IMR-90 (cell line): ENCODE results near the gene ATP10B. TPM values are rescaled to one million over a fixed set of nuclear protein-coding genes. Genes with fewer than 3 reads are reported as not detected.

Source experiments
- ATAC-seq: fragments of 200-7000 bp; cut with Tn5 transposase; 2 replicates; pipeline ENCODE4 v1.9.1; 2020; ENCODE audit warnings: low read depth, mild to moderate bottlenecking, moderate library complexity
- BruUV-seq: library from RNA; stranded (reverse); fragments of 400-500 nt; replicated peaks from 2 replicates; lab custom pipeline; 2021; lab: Mats Ljungman, UMichigan
- CTCF ChIA-PET: fragments of 300-600 bp; formaldehyde crosslinking; extraction: SDS; loops from one replicate; lab custom pipeline; 2021; ENCODE audit warnings: antibody characterized with exemption; lab: Yijun Ruan, JAX
- POLR2A ChIA-PET: fragments of 300-600 bp; sonication (Branson Sonifier 250); formaldehyde crosslinking; loops from one replicate; lab custom pipeline; 2022; ENCODE audit warnings: antibody characterized with exemption; ENCODE audit not compliant: unreplicated experiment; lab: Charles Lee
- DNase-seq: peaks from one replicate; pipeline ENCODE4 v3.0.0; 2013
- H2AFZ ChIP-seq: replicated peaks from 2 replicates; pipeline ENCODE3; 2013; ENCODE audit warnings: low read length, mild to moderate bottlenecking; ENCODE audit not compliant: poor library complexity
- H2AK5ac ChIP-seq: 2 replicates; pipeline ENCODE4 v1.6.1; 2013; ENCODE audit warnings: low read depth, low read length, inconsistent platforms
- H2AK9ac ChIP-seq: replicated peaks from 2 replicates; pipeline ENCODE3; 2013; ENCODE audit warnings: mild to moderate bottlenecking, low read depth, low read length, moderate library complexity; ENCODE audit not compliant: poor library complexity
- H2BK120ac ChIP-seq: 2 replicates; pipeline ENCODE4 v1.6.1; 2013; ENCODE audit warnings: low read depth, low read length, inconsistent platforms
- H2BK15ac ChIP-seq: 3 replicates; pipeline ENCODE4 v1.6.1; 2013; ENCODE audit warnings: low read depth, low read length, inconsistent platforms
- H2BK20ac ChIP-seq: 2 replicates; pipeline ENCODE4 v1.6.1; 2013; ENCODE audit warnings: low read depth, mild to moderate bottlenecking, inconsistent platforms, low read length, moderate library complexity
- H2BK5ac ChIP-seq: 2 replicates; pipeline ENCODE4 v1.6.1; 2013; ENCODE audit warnings: mild to moderate bottlenecking, low read depth, low read length, inconsistent platforms; ENCODE audit not compliant: poor library complexity, severe bottlenecking
- H3K14ac ChIP-seq: replicated peaks from 2 replicates; pipeline ENCODE4 v1.6.1; 2013; ENCODE audit warnings: low read depth, low read length, inconsistent platforms
- H3K18ac ChIP-seq: 2 replicates; pipeline ENCODE4 v1.6.1; 2013; ENCODE audit warnings: low read depth, low read length, control low read depth
- H3K23ac ChIP-seq: 2 replicates; pipeline ENCODE4 v1.6.1; 2013; ENCODE audit warnings: low read depth, low read length, inconsistent platforms
- H3K27ac ChIP-seq: 2 replicates; pipeline ENCODE4 v1.5.1; 2013; ENCODE audit warnings: mild to moderate bottlenecking, control low read depth, low read length; ENCODE audit not compliant: insufficient read depth
- H3K27me3 ChIP-seq: 2 replicates; pipeline ENCODE4 v1.6.1; 2013; ENCODE audit warnings: low read length; ENCODE audit not compliant: control insufficient read depth, insufficient read depth
- H3K36me3 ChIP-seq: 2 replicates; pipeline ENCODE4 v1.6.1; 2013; ENCODE audit warnings: low read length, mixed read lengths; ENCODE audit not compliant: control insufficient read depth, insufficient read depth
- H3K4ac ChIP-seq: 2 replicates; pipeline ENCODE4 v1.6.1; 2013; ENCODE audit warnings: low read depth, low read length, inconsistent platforms
- H3K4me1 ChIP-seq: 2 replicates; pipeline ENCODE4 v1.6.1; 2013; ENCODE audit warnings: low read length, mixed read lengths; ENCODE audit not compliant: control insufficient read depth, insufficient read depth
- H3K4me2 ChIP-seq: 2 replicates; pipeline ENCODE4 v1.6.1; 2013; ENCODE audit warnings: low read depth, mild to moderate bottlenecking, control low read depth, low read length, moderate library complexity
- H3K4me3 ChIP-seq: 2 replicates; pipeline ENCODE4 v1.5.1; 2013; ENCODE audit warnings: low read depth, mild to moderate bottlenecking, control low read depth, low read length, moderate library complexity; ENCODE audit not compliant: insufficient read depth
- H3K56ac ChIP-seq: 2 replicates; pipeline ENCODE4 v1.6.1; 2013; ENCODE audit warnings: low read length, inconsistent platforms; ENCODE audit not compliant: insufficient read depth; ENCODE audit errors: extremely low read depth
- H3K79me1 ChIP-seq, 2 experiments: 2 replicates each; pipeline ENCODE4 v1.6.1; 2013; ENCODE audit warnings: low read length in 2 of 2, inconsistent platforms in 1 of 2, low read depth in 1 of 2
- H3K9ac ChIP-seq: 2 replicates; pipeline ENCODE4 v1.6.1; 2013; ENCODE audit warnings: low read depth, low read length, control low read depth
- H3K9me1 ChIP-seq: 2 replicates; pipeline ENCODE4 v1.6.1; 2013; ENCODE audit warnings: low read length, inconsistent platforms; ENCODE audit not compliant: insufficient read depth
- H3K9me3 ChIP-seq: 2 replicates; pipeline ENCODE4 v1.6.1; 2013; ENCODE audit warnings: low read length; ENCODE audit not compliant: control insufficient read depth, insufficient read depth
- H4K20me1 ChIP-seq: 2 replicates; pipeline ENCODE4 v1.6.1; 2013; ENCODE audit warnings: low read length, inconsistent platforms; ENCODE audit not compliant: insufficient read depth
- H4K5ac ChIP-seq: 2 replicates; pipeline ENCODE4 v1.6.1; 2013; ENCODE audit warnings: mild to moderate bottlenecking, low read depth, low read length, control low read depth
- H4K8ac ChIP-seq, 2 experiments: 2 replicates each; pipeline ENCODE4 v1.6.1; 2013; ENCODE audit warnings: low read depth in 2 of 2, low read length in 2 of 2, control low read depth in 1 of 2, inconsistent platforms in 1 of 2
- H4K91ac ChIP-seq: 2 replicates; pipeline ENCODE4 v1.6.1; 2013; ENCODE audit warnings: low read depth, low read length, inconsistent platforms; ENCODE audit not compliant: insufficient read depth
- BHLHE40 ChIP-seq: fragments of 150-350 bp; IDR thresholded peaks from 2 replicates; pipeline ENCODE4 v1.6.1; 2016; ENCODE audit warnings: mild to moderate bottlenecking, low read depth, low read length
- CHD1 ChIP-seq: IDR thresholded peaks from 2 replicates; pipeline ENCODE4 v1.6.1; 2012; ENCODE audit warnings: low read depth, low read length, improper control_type of control experiment
- MAFK ChIP-seq: IDR thresholded peaks from 2 replicates; pipeline ENCODE4 v1.6.1; 2012; ENCODE audit warnings: low read depth, low read length, improper control_type of control experiment
- RCOR1 ChIP-seq: IDR thresholded peaks from 2 replicates; pipeline ENCODE4 v1.6.1; 2012; ENCODE audit warnings: mild to moderate bottlenecking, low read length, improper control_type of control experiment; ENCODE audit not compliant: insufficient replicate concordance
- dilution Hi-C: fragments of 300-500 bp; cut with HindIII; formaldehyde crosslinking; loops from one replicate; pipeline ENCODE4 v1.14.3; 2018; ENCODE audit warnings: low sequenced_read_pairs; ENCODE audit not compliant: unreplicated experiment
- in situ Hi-C: fragments of 300-500 bp; cut with MboI; formaldehyde crosslinking; loops from 3 replicates; pipeline ENCODE4 v1.14.3; 2019; ENCODE audit warnings: low sequenced_read_pairs, inconsistent platforms, mixed read lengths
- intact Hi-C: fragments of 100-400 bp; cut with micrococcal nuclease; formaldehyde crosslinking; loops from 2 replicates; pipeline ENCODE4 v1.10.0; 2022
- polyA plus RNA-seq, 3 experiments: library from polyadenylated mRNA; depleted of rRNA; stranded (reverse); fragments of >200 nt; gene quantifications; 2 replicates each; pipeline ENCODE4 v1.2.3, GENCODE V29; 2012; ENCODE audit warnings: low replicate concordance in 1 of 3
- total RNA-seq: library from RNA; depleted of rRNA; stranded (reverse); fragments of >200 nt; gene quantifications from 2 replicates; pipeline ENCODE4 v1.2.3, GENCODE V29; 2012
- TF ChIP-seq, protein P1 (sequence below): fragments of 150-350 bp; IDR thresholded peaks from 2 replicates; pipeline ENCODE4 v1.6.1; 2017; ENCODE audit warnings: mild to moderate bottlenecking, antibody characterized with exemption, low read length, low read depth

The ATP10B gene
- total and polyA plus RNA-seq, 2 of the 4 experiments (the other 2 are of a cell fraction), result not detected

DNA sequence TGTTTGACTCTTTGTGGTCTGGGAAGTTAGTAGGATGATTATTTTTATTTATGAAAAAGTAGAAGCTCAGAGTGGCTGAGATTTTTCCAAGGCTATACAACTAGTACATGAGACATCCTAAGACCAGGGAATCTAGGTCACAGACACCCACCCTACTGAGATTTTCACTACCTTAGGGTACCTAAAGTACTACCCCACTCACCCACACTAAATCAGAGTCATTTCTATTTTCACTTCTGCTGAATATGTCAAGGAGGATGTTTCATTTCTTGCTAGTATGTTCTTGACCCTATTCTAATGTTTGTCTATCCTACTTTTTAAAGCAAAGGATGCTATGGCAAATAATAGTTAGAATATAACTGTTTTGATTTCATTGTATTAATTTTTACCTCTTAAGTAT is 206.0 kb downstream of the ATP10B start:
- POLR2A ChIA-PET, result no interaction called here
- in situ Hi-C loops, result no loop called here
- Histone ChIP-seq H2BK120ac (no peak overlapping the region), H3K27ac (no peak overlapping the region), H2BK20ac (no peak overlapping the region), H3K4me1 (no peaks in the 10 kb centered on the region), H2BK15ac (no peak overlapping the region), H3K9ac (no peak overlapping the region), H3K36me3 (no peaks in the 10 kb centered on the region), H4K91ac (no peak overlapping the region), H4K20me1 (no peaks in the 10 kb centered on the region), H2AK5ac (no peak overlapping the region), H4K5ac (no peak overlapping the region), H3K18ac (no peak overlapping the region), H3K9me3 (peaks cover 11% of the 10 kb centered on the region), H2AFZ (no peak overlapping the region), H3K23ac (no peak overlapping the region), H3K4me2 (no peak overlapping the region), H3K9me1 (no peaks in the 10 kb centered on the region), H3K79me1 (no peaks in the 10 kb centered on the region), H3K4me3 (no peak overlapping the region), H4K8ac (no peak overlapping the region), H3K4ac (no peak overlapping the region), H3K14ac (no peak overlapping the region), H2AK9ac (no peak overlapping the region), H2BK5ac (no peak overlapping the region), H3K27me3 (no peaks in the 10 kb centered on the region), H3K56ac (no peak overlapping the region)
- DNase-seq (no peak), ATAC-seq (no peak)
- CTCF ChIA-PET, result no interaction called here
- BruUV-seq, result no TSS peak
- TF ChIP-seq MAFK (no peak), CHD1 (no peak), BHLHE40 (no peak), RCOR1 (no peak)
- TF ChIP-seq, protein P1, sequence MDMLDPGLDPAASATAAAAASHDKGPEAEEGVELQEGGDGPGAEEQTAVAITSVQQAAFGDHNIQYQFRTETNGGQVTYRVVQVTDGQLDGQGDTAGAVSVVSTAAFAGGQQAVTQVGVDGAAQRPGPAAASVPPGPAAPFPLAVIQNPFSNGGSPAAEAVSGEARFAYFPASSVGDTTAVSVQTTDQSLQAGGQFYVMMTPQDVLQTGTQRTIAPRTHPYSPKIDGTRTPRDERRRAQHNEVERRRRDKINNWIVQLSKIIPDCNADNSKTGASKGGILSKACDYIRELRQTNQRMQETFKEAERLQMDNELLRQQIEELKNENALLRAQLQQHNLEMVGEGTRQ, result no peak
- dilution Hi-C loops, result no loop called here
- intact Hi-C loops, result no loop called here
